DMS153 (cell line): ENCODE measurements around the gene TEKT5.

Experiments used
- DNase-seq: peaks from one replicate; lab custom pipeline; 2025; lab: John Stamatoyannopoulos, UW

Gene TEKT5

DNA sequence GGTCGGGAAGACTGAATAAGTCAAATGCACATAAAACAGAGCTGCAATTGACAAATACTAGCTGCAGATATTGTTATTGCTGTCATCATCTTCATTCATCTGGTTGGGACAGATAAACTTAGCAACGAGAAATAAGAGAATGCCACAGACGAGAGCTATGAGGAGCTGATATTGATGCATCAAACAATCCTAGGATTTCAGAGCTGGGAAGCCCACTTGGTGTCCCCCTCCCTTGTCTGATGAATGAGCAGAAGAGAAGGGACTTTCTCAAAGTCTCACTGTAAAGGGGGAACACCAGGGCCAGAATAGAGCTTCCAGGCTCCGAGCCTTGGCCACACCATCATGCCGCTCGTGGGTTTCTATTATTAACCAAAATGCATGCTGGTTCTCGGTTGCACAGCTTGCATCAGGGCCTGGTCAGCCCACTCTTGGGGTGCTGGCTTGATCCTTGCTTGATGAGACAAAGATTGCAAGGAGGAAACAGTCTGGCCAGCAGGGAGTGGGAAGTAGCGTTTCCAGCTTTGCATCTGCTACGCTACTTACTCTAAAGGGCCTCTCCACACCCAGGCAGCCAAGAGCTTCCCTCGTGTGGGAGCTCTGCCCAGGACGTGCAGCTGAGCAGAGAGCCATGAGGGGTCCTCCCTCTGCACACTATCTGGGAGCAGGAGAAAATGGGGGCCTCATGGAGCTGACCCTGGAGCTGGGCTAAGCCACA, 85.9 kb downstream of the TEKT5 start:
- DNase-seq, result no peak

DNA sequence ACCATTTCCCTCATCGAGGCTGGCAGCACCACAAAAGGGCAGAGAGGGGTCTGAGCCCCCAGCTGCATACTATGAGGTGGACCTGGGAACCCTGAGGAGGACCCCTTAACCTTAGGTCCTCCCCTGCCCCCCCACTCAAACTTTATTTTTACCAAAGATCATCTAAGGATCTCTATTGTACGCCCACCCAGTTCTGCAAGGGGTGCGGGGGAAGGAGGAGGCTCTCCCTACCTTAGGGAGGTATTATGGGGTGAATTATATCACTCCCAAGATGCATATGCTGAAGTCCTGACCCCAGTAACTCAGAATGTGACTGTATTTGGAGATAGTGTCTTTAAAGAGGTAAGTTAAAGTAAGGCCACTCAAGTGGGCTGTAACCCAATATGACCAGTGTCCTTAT, 87.6 kb downstream of the TEKT5 start:
- DNase-seq, result no peak

DNA sequence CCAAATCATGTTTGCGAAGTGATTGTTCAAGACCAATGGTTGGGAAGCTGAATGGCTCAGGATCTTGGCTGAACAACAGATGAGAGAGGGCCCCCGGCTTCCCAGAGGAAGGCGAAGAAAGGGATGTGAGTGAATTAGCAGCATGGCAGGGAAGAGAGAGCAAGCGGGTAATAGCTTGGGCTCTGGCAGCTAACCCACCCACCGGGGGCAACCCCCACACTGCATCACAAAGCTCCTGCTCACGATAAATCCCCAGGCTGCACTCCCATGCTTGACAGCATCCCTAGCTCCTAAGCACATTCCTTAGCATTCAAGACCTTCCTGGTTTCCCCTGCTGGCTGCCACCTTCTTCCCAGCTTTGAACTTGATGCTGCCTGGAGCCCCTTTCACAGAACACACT, 88.1 kb downstream of the TEKT5 start:
- DNase-seq, result no peak

DNA sequence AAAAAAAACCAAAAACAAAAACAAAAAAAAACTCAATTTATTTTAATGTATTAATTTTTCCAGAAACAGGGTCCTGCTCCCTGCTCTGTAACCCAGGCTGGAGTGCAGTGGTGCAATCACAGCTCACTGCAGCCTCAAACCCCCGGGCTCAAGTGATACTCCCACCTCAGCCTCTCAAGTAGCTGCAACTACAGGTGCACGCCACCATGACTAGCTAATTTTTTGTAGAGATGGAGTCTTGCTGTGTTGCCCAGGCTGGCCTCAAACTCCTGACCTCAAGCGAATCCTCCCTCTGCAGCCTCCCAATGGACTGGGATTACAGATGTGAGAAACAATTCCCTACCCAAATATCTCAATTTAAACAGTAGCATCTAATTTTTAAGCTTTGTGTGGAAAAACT, 89.1 kb downstream of the TEKT5 start:
- DNase-seq, result no peak

DNA sequence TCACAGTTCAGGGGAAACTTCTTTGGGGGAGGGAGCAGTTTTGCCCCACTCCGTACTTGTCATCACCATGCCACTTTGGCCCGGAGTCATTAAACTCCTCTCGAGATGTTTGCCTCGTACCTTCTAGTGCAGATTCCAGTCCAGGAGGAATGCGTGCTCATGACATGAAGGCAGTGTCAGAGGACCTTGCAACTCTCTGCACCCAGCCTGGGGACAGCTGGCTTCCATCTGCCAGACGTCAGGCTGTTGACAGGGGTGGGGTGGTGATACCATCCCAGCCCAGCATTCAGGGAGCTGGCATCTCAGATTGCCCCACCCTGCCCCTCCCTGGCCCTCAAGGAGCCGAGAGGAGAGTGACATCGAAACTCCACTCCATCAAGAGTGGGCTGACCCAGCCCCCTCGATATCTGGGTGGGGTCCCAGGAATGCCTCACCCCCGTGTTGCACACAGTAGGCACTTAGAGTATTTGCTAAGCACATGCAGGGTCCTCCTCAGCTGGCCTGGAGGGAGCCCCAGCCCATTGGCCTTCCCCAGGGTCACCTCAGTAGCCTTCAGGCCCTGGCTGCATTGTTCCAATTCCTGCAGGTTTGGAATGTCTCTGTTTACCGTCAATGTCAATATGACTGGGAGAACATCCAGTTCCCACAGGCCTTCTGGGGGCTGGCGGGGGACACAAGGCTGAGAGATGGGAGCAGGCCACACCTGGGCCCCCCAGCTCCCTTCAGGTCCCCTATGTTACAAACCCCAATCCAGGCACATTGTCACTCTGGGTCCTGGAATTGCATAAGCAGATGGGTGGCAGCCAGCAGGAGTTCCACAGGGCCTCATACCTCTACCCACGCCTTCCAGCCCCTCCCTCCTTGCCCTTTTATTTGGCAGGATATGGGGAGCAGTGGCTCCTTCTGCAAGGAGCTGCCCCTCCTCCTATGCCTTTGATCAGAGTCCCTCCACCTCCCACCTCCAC, 93.0 kb downstream of the TEKT5 start:
- no peak for DNase-seq

DNA sequence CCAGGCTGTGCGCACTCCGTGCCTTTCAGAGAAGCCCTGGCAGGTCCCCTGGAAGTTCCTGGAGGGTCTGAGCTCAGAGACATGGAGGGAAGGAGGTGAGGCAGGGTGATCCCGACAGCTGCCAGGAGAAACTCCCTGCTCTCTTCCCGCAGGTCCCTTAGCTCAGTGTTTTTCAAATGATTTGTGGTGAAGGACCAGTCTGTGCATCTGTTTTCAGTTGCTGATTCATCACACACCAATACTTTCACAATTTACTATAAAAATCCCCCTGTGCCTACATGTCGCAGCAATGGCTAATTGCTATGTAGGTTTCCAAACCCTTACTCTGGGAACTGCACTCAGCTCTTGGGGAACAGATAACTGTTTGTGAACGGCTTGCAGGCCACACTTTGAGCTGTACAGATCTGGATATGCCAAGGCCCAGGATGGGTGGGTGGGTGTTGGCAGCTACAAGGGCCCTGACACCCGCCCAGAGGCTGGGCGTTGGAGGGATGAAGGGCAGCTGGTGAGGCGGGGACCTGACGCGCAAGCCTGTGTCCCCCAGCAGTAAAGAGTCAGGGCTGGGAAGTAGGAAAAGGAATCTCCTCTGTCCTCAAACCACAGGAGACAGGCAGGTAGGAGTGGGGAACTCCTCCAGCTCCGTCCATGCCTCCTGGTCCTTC, 93.8 kb downstream of the TEKT5 start:
- no peak for DNase-seq

DNA sequence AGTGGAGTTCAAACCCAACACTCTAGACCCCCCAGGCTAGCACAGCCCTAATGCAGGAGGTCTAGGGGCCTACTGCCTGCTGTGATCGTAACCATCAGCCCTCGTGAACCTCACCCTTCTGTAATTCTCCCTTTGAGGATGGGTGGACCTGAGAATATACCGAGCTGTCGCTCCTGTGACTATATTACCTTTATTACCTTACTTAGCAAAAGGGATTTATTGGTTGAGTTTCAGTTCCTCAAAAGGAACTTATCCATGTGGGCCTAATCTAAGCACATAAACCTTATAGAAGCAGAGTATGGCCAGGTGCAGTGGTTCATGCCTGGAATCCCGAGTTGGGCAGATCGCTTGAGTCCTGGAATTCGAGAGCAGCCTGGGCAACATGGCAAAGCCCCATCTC, 95.1 kb downstream of the TEKT5 start:
- DNase-seq, result no peak

DNA sequence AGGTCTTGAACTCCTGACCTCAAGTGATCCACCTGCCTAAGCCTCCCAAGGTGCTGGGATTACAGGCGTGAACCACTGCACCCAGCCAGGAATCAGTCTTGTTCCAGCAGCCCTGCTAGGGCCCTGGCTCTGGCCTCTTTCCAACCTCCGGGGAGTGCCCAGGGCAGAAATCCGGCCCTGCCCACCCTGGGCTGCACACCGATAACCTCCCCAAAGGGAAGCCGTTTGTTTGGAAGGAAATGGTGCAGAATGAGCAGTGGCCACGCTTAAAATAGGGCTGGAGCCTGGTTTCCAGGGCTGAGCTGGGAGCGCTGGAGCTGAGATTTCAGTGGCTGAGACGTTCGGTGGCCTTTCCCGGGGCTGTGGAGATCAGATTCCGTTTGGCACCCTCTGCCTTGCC, 96.6 kb downstream of the TEKT5 start:
- DNase-seq, result no peak

DNA sequence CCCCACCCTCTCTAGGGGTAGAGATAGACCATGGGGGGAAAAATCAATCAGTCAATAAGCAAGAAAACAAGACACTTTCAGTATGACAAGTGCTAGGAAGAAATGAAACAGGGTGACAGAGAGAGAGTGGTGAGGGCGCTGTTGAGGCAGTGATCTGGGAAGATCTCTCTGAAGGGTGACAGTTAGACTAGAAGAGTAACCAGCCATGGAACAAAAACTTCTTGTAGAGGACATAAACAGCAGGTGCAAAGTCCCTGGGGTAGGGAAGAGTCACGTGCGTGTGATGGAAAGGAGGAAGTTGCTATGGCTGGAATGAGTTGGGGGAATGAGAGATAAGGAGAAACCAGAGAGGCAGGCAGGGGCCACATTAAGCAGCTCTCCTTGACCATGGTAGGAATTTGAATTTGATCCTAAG, 97.5 kb downstream of the TEKT5 start:
- no peak for DNase-seq

DNA sequence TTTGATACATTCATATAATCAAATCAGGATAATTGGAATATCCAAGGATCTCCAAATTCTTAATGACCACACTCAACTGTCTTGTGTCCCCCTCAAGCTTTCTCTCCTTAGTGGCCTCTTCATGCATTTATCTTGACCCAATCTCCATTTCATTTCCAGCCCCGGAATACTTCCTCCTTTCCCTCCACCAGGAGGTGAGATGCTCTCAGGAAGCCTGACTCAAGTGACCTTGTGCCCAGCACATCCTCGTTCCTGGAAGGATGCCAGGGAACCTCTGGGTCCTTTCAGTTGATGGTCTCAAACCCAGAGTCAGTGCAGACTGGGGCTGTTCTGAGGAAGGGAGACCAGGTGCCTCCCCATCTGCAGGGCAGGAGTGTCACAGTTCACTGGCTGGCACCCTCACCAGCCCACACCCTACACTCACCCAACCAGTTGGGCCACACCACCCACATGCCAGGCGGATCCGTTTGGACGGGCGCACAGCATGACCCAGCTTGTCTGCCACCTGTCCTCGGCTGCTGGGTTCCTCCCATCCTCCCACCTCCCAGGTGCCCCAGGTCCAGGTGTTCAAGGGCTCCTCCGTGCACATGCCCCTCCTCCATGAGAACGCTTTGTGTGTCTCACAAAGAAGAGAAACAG, 100.3 kb downstream of the TEKT5 start:
- DNase-seq, result peak; percentile 97

DNA sequence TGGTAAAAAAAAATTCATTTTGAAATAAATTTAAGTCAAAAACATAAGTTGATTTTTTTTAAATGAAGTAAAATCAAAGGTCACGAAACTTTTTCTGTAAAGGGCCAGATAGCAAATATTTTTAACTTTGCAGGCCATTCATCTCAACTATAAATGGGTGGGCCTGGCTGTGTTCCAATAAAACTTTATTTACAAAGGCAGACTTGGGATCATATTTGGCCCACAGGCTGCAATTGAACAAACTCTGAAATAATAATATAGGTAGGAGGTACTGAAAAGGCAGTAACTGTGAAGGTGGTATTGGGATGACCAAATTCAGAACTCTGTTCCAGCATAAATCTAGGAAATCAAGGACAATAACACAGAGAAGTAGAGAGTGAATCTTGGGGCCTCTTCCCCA, 102.1 kb downstream of the TEKT5 start:
- no peak for DNase-seq

DNA sequence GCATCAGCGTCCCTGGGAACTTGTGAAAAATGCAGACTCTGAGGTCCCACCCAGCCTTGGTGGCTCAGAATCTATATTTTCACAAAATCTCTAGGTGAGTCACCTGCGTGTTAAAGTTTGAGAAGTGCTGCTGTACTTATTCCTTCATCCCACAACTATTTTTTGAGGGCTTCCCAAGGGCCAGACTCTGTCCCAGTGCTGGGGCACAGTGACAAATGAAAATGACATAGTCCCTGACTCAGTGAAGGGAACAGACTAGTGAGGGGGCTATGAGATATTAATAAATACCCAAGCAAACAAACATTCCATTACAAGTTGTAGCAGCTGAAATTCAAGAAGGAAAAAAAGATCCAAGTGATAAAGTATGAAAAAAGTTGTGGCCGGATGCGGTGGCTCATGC, 104.4 kb downstream of the TEKT5 start:
- no peak for DNase-seq

DNA sequence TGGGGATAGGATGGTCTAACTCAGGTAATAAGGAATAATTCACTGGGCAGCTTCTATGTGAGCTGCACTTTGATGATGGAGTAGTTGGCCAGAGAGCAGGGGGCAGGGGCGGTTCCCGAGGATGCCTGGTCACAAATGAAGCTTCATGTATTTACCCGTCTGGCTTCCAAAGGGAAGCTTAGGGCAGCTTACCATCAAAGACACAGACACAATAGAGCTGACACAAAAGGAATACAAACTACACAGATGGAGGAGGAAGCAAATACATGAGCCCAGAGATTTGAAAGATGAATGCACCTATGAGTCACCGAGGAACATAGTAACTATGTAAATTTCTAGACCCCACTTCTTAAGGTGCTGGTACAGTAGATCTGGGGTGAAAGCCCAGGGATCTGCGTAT, 105.6 kb downstream of the TEKT5 start:
- peak; percentile 38 for DNase-seq

DNA sequence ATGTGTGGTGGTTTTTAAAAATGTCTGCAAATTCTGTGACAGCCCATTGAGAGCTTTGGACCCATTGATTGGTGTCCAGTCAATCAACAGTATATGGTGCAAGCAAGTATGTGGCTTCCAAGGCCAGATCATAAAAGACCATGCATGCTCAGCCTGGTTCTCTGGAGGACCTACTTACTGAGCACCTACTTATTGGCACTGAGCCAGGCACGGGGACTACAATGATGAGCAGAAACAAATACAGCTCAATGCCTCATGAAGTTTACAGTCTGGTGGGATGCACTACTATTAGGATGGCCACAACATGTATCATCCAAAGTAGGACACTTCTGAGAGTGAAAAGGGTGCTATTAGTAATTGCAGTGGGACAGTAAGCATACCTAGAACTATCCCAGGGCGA, 107.1 kb downstream of the TEKT5 start:
- DNase-seq, result no peak

DNA sequence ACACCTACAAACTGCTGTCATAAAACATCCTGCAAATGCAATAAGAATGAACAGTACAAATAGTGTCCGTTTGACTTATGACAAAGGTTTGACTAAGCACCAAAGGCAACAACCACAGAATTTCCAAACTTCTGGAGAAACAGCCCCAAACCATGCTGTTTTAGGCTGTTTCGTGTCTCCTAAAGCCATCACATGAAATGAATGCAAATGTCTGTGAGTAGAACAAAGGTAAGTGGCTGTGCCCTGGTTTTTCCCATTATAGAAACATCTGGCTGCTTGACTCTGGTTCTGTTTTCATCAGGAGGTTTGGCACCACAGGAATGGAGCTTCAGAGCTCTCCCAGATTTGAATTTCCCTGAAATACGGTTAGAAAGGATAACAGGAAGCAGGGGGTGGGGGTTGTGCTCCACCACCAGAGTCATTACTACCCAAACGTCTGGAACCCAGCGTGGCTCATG, 109.7 kb downstream of the TEKT5 start:
- DNase-seq, result no peak

DNA sequence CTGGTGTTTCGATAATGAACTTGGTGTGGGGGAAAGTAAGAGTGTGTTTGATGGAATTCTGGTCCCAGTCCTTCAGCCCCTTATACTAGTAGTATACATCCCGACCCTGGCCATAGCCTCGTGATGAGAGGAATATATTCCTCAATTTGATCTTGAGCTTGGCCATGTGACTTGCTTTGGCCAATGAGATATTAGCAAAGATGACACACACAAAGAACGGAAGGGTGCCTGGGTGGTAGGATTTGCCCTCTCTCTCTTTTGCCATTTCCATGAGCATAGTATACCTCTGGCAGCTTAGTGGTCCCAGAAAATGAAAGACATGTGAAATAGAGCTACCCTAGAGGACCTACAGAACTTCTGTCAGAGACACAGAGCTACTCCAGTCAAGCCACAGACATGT, 111.5 kb downstream of the TEKT5 start:
- no peak for DNase-seq

DNA sequence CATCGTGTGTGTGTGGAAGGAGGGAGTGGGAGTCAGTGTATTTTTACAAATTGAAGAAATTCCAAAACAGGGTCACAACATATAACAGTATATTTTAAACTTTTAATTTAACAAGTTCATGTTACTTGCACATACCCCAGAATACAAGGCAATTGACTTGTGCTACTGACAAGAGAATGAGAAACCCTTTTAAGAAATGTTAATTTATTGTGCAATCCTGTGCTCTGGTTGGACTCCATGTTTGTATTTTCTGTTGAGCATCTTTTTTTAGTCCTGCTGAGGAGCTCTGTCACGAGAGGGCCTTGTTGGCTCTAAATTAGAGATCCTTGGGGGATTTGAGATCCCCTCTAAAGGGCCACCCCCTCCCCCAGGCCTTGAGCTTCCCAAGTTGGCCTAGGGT, 113.2 kb downstream of the TEKT5 start:
- DNase-seq, result no peak

DNA sequence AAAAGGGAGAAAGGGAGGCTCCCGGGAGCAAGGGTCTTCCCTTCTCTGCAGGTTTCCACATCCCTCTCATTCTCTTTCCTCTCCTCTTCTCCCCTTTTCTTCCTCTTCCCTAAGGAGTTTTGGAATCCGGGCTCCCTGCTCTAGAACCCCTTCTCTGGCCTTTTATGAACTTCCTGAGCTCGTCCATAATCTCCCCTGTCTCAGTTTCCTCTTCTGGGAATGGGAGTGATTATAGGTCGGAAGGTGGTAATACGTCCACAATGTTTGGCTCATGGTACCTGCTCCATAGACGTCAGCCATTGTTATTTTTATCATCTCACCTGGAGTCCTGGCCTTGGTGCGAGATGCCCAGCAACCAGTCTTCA, 113.9 kb downstream of the TEKT5 start:
- DNase-seq, result no peak

DNA sequence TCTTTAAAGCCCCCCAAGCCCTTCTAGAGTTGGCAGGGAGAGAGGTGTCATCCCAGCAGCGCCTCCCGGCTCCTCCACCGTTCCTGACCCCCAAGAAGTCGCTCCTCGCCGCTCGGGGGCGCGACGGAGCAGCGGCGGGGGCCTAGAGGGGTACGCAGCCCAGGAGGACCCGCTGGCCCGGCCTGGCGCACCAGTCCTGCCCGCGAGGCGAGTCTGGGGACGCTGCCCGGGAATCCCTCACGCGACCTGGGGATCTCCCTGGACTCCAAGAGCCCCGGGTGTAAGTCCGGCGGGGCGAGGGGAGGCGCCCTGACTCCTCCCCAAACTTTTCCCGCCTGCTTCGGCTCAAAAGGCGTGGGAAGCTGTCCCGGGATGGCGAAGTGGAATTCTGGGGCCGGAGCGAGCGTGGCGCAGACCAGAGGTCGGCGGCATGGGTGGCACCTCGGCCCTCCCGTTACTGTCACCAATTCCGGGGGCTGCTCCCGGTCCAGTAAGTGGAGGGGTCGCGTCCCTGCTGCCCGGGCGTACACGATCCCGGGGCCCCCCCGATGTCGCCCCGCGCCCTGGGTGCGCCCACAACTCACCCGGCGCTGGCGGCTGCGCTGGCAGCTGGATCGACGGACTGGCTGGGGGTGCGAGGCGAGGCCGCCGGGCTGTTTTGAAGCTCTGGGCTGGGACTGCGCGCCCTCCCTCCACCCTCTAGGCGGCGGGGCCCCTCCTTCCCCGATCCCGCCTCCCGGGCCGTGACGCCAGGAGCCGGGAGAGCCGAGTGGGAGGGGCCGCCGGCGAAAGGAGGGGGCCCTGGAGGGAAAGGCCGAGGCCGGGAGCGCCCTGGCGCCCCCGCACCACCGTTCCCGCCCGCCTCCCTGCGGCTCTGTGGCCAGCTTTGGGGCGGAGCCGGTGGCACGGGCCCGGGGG, 114.5 kb downstream of the TEKT5 start, which contains the start of gene EMP2:
TSS of gene EMP2 (minus strand) at position 634 of the 918 bp plus-strand sequence. CDS start 32,981 bp downstream, outside the sequence.
- peak; percentile 68 for DNase-seq

DNA sequence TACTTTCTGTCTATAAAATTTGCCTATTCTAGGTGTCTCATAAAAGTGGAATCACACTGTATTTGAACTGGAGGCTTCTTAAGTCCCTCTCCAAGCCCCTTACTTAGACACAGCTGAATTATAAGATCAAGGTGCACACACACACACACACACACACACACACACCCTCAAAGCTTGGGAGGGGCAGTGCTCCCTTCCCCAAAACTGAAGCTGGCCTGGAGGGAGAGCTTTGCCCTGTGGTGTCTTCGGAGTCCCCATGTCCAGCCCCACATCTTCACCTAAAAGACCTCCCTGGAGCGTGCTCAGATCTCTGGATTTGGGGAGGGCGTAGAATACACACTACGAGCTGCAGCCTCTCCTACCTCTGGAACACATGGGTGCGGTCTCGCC, 115.2 kb downstream of the TEKT5 start:
- DNase-seq, result no peak
